Jurkat, Clone E6-1 (cell line): ENCODE results near the gene SGPP1.
"Not testable (repeated sequence)": the region's sequence is repeated elsewhere in the genome, so short reads cannot be mapped to it uniquely, and the experiment has no call there.

Experiments
- DNase-seq: peaks from one replicate; pipeline ENCODE4 v3.0.0-alpha.2; 2011; ENCODE audit warnings: low read depth, low spot score
- H3K4me3 ChIP-seq: 2 replicates; pipeline ENCODE4 v1.5.1; 2011; ENCODE audit warnings: mild to moderate bottlenecking, low read length, control low read depth, moderate library complexity

Gene SGPP1

DNA sequence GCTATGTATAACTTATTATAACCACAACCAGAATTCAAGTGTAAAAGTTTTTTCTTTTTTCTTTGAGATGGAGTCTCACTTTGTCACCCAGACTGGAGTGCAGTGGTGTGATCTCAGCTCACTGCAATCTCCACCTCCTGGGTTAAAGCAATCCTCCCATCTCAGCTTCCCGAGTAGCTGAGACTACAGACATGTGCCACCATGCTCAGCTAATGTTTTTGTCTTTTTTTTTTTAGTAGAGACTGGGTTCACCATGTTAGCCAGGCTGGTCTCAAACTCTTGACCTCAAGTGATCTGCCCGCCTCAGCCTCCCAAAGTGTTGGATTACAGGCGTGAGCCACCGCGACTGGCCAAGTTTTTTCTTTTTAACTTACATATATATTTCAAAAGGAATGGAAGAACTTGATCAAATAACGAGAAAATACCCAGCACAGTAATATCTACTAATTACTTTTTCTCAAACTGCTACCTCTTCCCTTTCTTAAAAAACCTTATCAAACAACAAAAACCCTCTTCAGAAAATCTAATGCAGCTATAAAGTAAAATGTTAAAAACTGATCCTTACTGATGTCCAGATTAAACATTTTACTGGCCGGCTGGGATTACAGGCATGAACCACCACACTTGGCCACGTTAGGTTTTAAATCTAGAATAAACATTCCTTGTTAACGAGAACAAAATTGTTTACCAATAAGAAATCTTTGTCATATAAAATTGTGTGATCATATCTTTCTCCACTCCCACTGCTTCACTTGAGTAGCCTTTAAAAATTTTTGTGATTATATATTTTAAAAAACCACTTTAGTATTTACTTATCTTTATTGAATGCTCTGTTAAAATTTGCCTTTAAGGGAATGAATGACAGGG is 44.9 kb downstream of the SGPP1 start:
- no peak overlapping the region for H3K4me3 ChIP-seq
- no peak for DNase-seq

DNA sequence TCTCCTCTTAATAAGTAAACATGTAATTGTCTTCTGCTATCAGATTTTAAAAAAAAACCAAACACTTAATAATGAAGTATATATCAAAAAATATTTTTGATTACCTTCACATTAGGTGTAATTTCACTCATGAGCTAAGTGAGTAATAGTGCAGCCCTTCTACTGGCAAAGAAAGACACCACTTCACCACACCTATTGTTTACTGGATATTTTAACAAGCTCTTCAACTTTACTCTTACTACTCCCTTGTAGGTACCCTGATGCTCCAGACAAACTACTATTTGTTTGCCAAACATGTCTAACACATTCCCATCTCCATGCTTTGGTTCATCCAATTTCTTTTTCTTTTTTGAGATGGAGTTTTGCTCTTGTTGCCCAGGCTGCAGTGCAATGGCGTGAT is 49.3 kb downstream of the SGPP1 start:
- no peak for DNase-seq

DNA sequence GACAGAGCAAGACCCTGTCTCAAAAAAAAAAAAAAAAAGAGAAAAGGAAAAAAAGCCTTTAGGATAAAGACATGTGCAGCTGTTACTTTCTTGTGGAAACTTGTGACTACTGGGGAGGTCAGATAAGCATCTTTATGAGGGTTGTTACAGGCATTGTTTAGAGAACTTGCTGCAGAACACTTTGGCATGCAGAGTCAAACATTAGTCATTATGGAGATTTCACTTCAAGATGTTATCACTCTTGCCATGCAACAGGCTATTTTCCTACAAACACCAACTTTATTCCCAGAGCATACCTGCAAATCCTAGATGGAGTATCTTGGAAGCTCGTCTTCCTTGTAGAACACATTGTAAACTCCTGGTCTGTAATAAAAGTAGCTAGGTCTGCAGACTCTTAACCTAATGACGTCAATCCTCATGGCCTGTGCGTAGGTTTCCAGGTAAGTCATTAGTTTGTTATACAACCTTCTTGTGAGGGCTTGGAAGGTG is 49.9 kb downstream of the SGPP1 start:
- peak; percentile 73 for DNase-seq
- H3K4me3 ChIP-seq = no peak overlapping the region

More for the DNA sequence above, 49.3 kb downstream of the SGPP1 start:
- no peak overlapping the region for H3K4me3 ChIP-seq

DNA sequence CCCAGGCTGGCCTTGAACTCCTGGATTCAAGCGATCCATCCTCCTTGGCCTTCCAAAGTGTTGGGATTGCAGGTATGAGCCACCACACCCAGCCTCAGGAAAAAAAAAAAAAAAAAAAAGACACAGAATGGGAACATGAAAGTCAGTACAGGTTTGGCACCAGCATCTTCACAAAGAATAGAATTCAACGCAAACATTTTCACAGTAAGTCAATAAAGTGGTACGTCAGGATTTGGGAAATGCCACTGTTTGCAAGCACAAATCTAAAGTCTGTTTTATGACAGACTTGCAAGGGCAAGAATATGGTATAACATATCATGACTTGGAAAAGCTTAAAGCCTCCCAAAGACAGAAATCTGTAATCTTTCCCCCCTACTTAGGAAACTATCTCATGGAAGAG is 51.2 kb downstream of the SGPP1 start:
- no peak overlapping the region for H3K4me3 ChIP-seq
- DNase-seq = no peak

GRCh38 chr14:63673886-63674497 is 53.9 kb downstream of the SGPP1 start:
- no peak for DNase-seq
- no peak overlapping the region for H3K4me3 ChIP-seq

DNA sequence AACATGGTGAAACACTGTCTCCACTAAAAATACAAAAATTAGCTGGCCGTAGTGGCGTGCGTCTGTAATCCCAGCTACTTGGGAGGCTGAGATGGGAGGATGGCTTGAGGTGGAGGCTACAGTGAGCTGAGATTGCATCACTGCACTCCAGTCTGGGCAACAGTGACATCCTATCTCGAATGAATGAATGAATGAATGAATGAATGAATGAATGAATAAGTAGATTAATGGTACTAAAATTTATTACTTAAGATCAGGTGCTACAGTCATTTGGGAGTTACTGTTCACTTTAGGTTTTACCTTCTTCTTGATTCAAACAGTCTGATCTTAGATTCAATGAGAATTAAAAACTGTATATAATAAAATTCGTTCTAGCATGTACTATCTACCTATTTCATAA is 54.6 kb downstream of the SGPP1 start:
- no peak overlapping the region for H3K4me3 ChIP-seq
- no peak for DNase-seq

- no peak overlapping the region for H3K4me3 ChIP-seq
- no peak for DNase-seq
These were observed 55.3 kb downstream of the SGPP1 start for GRCh38 chr14:63672417-63673180.

DNA sequence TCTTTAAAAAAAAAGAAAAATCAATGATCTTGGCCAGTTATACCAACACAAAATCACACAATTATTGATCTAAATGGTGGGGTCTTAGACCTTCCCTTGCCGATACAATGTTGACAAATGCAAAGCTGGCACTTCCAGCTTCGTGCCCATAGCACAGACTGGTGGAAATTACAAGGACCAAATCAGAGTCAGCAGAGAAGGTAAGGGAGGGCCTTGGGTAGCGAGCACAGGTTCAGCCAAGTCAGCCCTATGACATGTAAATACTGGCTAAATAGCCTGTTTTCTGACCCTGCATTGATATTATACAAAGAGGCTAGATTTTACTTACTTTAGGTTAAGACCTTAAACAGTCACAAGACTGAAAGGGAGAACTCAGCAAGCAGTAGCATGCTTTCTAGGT is 55.9 kb downstream of the SGPP1 start:
- H3K4me3 ChIP-seq = no peak overlapping the region
- no peak for DNase-seq

DNA sequence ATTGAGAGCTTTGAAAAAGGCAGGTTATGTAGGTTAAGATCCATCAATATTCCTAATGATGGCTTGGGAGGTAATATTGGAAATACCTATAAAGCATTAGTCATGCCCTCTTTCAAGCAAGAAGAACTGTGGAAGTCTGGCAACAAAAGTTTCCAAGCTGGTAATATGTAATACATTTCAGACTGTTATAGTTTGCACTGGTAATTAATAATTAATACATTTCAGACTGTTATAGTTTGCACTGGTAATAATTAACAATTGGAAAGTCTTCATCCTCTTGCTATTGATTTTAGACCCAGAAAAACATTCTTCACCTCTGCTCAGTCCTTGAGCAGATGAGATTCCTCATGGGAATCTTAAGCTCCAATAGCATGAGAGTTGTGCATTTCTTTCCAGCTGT is 57.2 kb downstream of the SGPP1 start:
- DNase-seq = no peak
- no peak overlapping the region for H3K4me3 ChIP-seq

DNA sequence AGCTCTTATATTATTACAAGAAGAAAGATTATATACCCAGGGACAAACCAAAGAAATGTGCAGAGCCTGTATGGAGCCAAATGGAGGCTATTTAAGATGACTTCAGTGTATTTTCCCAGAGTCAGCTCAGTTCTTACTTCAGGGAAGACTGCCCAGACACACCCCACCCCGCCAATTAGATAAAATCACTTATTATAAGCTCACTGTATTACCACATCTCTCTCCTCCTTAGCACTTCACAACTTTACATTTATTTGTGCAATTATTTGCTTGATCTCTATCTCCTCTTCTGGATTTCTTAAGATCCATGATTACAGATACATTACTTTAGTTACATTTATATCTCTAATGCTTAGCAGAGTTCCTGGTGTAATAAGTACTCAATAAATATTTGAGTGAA is 61.5 kb downstream of the SGPP1 start:
- no peak for DNase-seq
- H3K4me3 ChIP-seq = no peak overlapping the region

DNA sequence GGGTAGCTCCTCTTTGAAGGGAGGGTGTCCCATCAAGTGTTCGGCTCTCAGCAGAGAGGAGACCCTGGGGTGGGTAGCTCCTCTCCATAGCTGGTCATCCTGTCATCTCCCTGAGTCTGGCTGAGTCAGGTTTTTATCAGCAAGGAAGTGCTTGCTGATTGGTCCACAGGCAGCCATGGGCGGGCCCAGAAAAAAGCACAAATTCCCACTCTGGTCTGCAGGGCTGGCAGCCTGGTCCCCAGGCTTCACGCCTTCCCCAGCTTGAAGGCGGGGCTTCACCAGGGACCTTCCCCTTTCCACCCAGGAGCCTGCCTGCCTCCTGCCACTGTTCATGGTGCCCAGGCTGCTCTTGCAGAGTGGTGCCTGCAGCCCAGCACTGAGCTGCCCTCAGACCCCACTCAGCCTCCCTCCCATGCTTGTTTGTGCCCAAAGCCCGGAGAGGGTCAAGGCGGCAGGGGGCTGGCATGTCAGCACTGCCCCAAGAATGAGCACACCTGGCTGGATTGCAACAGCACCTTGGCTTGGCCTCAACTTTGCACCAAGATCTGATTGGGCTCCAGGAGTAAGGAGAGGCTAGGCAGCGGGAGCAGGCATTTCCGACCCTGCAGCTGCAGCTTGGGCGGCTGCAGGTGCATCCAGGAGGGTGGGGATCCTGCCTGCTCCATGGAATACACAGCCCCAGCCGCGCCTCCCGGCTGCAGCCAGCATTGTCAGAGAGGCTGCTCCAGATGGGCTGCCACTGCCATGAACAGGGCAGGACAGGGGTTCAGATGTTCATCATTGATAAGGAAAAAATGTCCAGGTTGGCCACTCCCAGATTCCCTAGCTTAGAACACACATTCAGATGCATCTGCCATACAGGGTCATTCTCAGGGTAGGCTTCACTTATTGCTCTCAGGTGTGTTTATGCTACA is 64.2 kb downstream of the SGPP1 start:
- no peak for DNase-seq
- no peak overlapping the region for H3K4me3 ChIP-seq

DNA sequence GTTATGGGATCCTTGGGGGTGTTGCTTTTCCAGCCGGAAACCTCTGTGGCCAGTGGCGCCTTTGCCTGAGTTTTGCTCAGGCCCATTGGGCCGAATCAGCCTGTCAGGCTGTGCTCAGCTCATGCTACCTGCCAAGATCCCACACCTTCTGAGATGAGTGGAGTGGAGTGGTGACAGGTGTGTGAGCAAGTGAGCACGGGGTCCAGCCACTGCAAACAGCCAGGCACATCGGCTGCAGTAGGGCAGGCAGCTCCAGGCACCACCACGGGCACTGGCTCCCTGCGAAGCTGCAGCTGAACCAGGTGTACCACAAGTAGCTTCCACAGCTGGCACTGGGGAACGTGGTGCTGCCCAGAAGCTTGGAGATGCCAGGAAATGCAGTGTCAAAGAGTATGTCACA is 65.1 kb downstream of the SGPP1 start:
- DNase-seq = no peak
- no peak overlapping the region for H3K4me3 ChIP-seq

DNA sequence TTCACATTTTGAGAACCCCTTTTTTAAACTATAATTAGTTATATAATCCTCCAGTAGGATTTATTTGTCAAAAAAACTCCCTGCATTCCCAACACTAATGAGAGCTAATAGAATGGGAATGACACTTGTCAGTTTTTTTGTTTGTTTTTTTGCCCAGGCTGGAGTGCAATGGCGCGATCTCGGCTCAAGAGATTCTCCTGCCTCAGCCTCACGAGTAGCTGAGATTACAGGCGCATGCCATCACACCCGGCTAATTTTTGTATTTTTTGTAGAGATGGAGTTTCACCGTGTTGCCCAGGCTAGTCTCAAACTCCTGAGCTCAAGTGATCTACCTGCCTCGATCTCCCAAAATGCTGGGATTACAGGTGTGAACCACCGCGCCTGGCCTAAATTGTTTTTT is 66.0 kb downstream of the SGPP1 start:
- not testable (repeated sequence) for DNase-seq, H3K4me3 ChIP-seq

DNA sequence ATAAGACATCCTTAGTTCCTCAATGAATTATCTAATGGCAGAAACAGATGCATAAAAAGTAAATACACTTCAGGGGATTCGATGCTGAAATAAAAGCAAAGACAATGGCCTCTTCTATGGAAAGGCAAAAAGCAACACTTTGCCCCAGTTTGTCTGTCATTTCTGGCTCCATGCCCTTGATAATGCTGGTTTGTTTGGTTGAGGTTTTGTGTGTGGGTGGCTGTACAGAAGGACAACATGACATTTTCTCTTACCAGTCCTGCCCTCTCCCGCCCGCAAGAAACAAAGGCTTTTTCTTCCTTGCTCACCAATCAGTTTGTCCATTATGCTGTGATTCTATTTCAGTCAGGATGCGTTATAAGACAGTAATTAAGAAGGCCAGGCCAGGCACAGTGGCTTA is 68.1 kb downstream of the SGPP1 start:
- no peak overlapping the region for H3K4me3 ChIP-seq
- DNase-seq = no peak

DNA sequence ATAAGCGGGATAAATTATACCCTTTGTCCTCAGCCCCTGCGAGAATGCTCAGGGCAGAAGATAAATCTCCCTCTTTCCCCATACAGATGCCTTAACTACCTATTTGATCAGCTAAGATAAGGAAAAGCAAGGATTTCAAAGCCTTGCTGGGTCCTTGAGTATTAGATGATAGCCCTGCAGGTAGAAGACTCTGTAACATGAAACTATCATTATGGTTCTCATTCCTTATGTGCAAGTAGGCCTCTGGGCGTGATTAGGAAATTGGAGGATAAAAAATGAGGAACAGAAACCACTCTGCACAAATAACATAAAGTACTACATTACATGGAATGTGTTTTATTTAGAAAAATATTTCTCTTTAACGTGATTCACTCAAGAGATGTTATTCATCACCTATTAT is 71.7 kb downstream of the SGPP1 start:
- no peak for DNase-seq

GRCh38 chr14:63654936-63655335 is 72.9 kb downstream of the SGPP1 start:
- H3K4me3 ChIP-seq = no peak overlapping the region
- DNase-seq = no peak

More for the DNA sequence above, 71.7 kb downstream of the SGPP1 start:
- no peak overlapping the region for H3K4me3 ChIP-seq

DNA sequence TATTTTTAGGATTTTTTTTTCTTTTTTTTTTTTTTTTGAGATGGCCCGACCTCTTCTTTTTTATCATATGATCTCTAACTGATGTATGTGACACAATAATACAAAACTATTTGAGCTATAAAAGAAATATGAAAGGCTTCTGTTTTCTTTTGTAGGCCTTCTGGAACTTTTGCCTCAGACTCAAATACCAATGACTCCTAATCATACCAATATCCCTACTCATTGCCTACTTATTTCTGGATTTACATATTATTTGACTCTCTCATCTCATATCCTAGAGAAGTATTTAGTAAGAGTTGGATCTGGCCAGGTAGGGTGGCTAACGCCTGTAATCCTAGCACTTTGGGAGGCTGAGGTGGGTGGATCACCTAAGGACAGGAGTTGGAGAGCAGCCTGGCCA is 73.5 kb downstream of the SGPP1 start:
- H3K4me3 ChIP-seq = no peak overlapping the region
- no peak for DNase-seq

GRCh38 chr14:63652406-63652805 is 75.5 kb downstream of the SGPP1 start:
- no peak overlapping the region for H3K4me3 ChIP-seq
- DNase-seq = no peak
